HepG2 (cell line): ENCODE measurements around the gene DTNB. TPM values are rescaled to one million over a fixed set of nuclear protein-coding genes. Genes with fewer than 3 reads are reported as not detected.

Experiments used
- ATAC-seq: fragments of 200-7000 bp; cut with Tn5 transposase; 3 replicates; pipeline ENCODE4 v1.9.1; 2020; ENCODE audit warnings: mild to moderate bottlenecking, moderate library complexity
- BruUV-seq: library from RNA; stranded (reverse); fragments of 400-500 nt; replicated peaks from 2 replicates; lab custom pipeline; 2021; lab: Mats Ljungman, UMichigan
- CTCF ChIA-PET: fragments of 300-600 bp; formaldehyde crosslinking; extraction: SDS; loops from one replicate; lab custom pipeline; 2021; ENCODE audit warnings: low total read pairs, inconsistent platforms, low intra/inter-chr PET ratio; lab: Yijun Ruan, JAX
- POLR2A ChIA-PET: fragments of 350-600 bp; sonication (Branson Sonifier 250); formaldehyde crosslinking; loops from one replicate; lab custom pipeline; 2020; ENCODE audit warnings: antibody characterized with exemption, inconsistent platforms; lab: Yijun Ruan, JAX
- DNase-seq: peaks from one replicate; pipeline ENCODE4 v3.0.0-alpha.2; 2015; ENCODE audit warnings: low spot score
- FAIRE-seq: peaks from 3 replicates; lab custom pipeline; 2011; peaks lifted over from hg19 to GRCh38; lab: Jason Lieb, UNC
- H2AFZ ChIP-seq: one replicate; pipeline ENCODE4 v1.6.1; 2011; ENCODE audit warnings: low read length, inconsistent platforms
- H3K27ac ChIP-seq: fragments of 300-600 bp; 3 replicates; pipeline ENCODE4 v1.8.0; 2011; ENCODE audit warnings: mixed run types, mild to moderate bottlenecking, mixed read lengths, low read length, inconsistent platforms; ENCODE audit not compliant: insufficient read depth; ENCODE audit errors: extremely low read length
- H3K27me3 ChIP-seq, 2 experiments: fragments of 200-600 bp in 1 of 2; 2 replicates in 1 of 2; 3 replicates in 1 of 2; pipeline versions ENCODE4 v1.6.0 to v1.8.0; 2011; ENCODE audit warnings: low read length in 2 of 2, mild to moderate bottlenecking in 2 of 2, moderate library complexity in 2 of 2, inconsistent platforms in 1 of 2; ENCODE audit not compliant: insufficient read depth in 2 of 2, control insufficient read depth in 1 of 2
- H3K36me3 ChIP-seq, 2 experiments: fragments of 200-600 bp in 1 of 2; replicated peaks in 1 of 2; 2 replicates in 1 of 2; 3 replicates in 1 of 2; pipeline versions ENCODE4 v1.5.1 to v1.8.0; 2011; ENCODE audit warnings: low read length in 2 of 2, inconsistent platforms in 1 of 2; ENCODE audit not compliant: insufficient read depth in 2 of 2, control insufficient read depth in 1 of 2
- H3K4me1 ChIP-seq: 2 replicates; pipeline ENCODE4 v1.5.1; 2012; ENCODE audit warnings: low read length, inconsistent platforms; ENCODE audit not compliant: insufficient read depth
- H3K4me2 ChIP-seq: 2 replicates; pipeline ENCODE4 v1.6.0; 2011; ENCODE audit warnings: low read depth, low read length, inconsistent platforms
- H3K4me3 ChIP-seq, 3 experiments: fragments of 200-600 bp in 1 of 3; sonication (generic), shearing (Covaris generic) in 1 of 3; replicated peaks in 1 of 3; 2 replicates each; pipeline ENCODE4 v1.5.1; 2011 to 2016; ENCODE audit warnings: low read length in 3 of 3, inconsistent platforms in 2 of 3, low read depth in 2 of 3, mild to moderate bottlenecking in 2 of 3, control low read depth in 1 of 3, mixed read lengths in 1 of 3; ENCODE audit not compliant: insufficient read depth in 1 of 3
- H3K79me2 ChIP-seq: one replicate; pipeline ENCODE4 v1.6.1; 2011; ENCODE audit warnings: low read length, inconsistent platforms; ENCODE audit not compliant: insufficient read depth
- H3K9ac ChIP-seq: 2 replicates; pipeline ENCODE4 v1.6.0; 2011; ENCODE audit warnings: mild to moderate bottlenecking, low read depth, low read length, inconsistent platforms; ENCODE audit not compliant: insufficient read depth
- H3K9me3 ChIP-seq: 2 replicates; pipeline ENCODE4 v1.5.1; 2012; ENCODE audit warnings: mild to moderate bottlenecking, low read length
- H4K20me1 ChIP-seq: 2 replicates; pipeline ENCODE4 v1.6.0; 2011; ENCODE audit warnings: inconsistent platforms, mild to moderate bottlenecking, low read length, moderate library complexity; ENCODE audit not compliant: insufficient read depth
- BRD4 ChIP-seq: sonication (generic); formaldehyde crosslinking; IDR thresholded peaks from 2 replicates; pipeline ENCODE4 v1.4.0; 2020; ENCODE audit warnings: missing genetic modification reagents
- CSRNP2 ChIP-seq: sonication (generic); formaldehyde crosslinking; conservative IDR thresholded peaks from 2 replicates; pipeline ENCODE4 v1.8.0; 2022; ENCODE audit warnings: low read depth, missing genetic modification reagents
- DPF2 ChIP-seq: sonication (generic); formaldehyde crosslinking; IDR thresholded peaks from 2 replicates; pipeline ENCODE4 v1.4.0; 2020; ENCODE audit warnings: mild to moderate bottlenecking, low read depth, missing genetic modification reagents, borderline replicate concordance
- EZH2 ChIP-seq: conservative IDR thresholded peaks from 2 replicates; pipeline ENCODE4 v1.6.1; 2012; ENCODE audit warnings: mild to moderate bottlenecking, low read depth, low read length, moderate library complexity
- JUN ChIP-seq: sonication (generic); formaldehyde crosslinking; IDR thresholded peaks from 2 replicates; pipeline ENCODE4 v1.4.0; 2020; ENCODE audit warnings: mild to moderate bottlenecking, missing genetic modification reagents
- NCOA1 ChIP-seq: sonication (generic); formaldehyde crosslinking; IDR thresholded peaks from 2 replicates; pipeline ENCODE4 v1.9.0; 2021; ENCODE audit warnings: missing genetic modification reagents
- POLR2G ChIP-seq: fragments of 200-400 bp; formaldehyde crosslinking; IDR thresholded peaks from 2 replicates; pipeline ENCODE4 v1.6.1; 2018; ENCODE audit warnings: mild to moderate bottlenecking, low read depth, low read length, moderate library complexity
- PRPF4 ChIP-seq: fragments of 200-400 bp; formaldehyde crosslinking; IDR thresholded peaks from 2 replicates; pipeline ENCODE4 v1.6.1; 2016; ENCODE audit warnings: low read length, low read depth; ENCODE audit not compliant: poor library complexity, severe bottlenecking
- SIN3A ChIP-seq: IDR thresholded peaks from 2 replicates; pipeline ENCODE4 v1.6.1; 2011; ENCODE audit warnings: low read depth, mild to moderate bottlenecking, control low read depth, low read length, borderline replicate concordance
- ZBTB14 ChIP-seq: sonication (generic); formaldehyde crosslinking; IDR thresholded peaks from 2 replicates; pipeline ENCODE4 v1.4.0; 2020; ENCODE audit warnings: missing genetic modification reagents
- ZNF674 ChIP-seq: sonication (generic); formaldehyde crosslinking; IDR thresholded peaks from 2 replicates; pipeline ENCODE4 v1.5.0; 2020; ENCODE audit warnings: low read depth, mild to moderate bottlenecking, missing genetic modification reagents
- ZNF749 ChIP-seq: sonication (generic); formaldehyde crosslinking; IDR thresholded peaks from 2 replicates; pipeline ENCODE4 v1.8.0; 2022; ENCODE audit warnings: mild to moderate bottlenecking, missing genetic modification reagents, moderate library complexity, borderline replicate concordance
- ZNF841 ChIP-seq: sonication (generic); formaldehyde crosslinking; IDR thresholded peaks from 2 replicates; pipeline ENCODE4 v1.8.1; 2023; ENCODE audit warnings: missing genetic modification reagents, borderline replicate concordance
- WGBS: methylation state at CpG from one replicate; pipeline ENCODE4 v1.1.6; 2017; ENCODE audit warnings: low lambda C conversion rate; 5-methylcytosine and 5-hydroxymethylcytosine counted together
- in situ Hi-C: cut with HindIII; loops from 2 replicates; pipeline ENCODE4 v1.10.0; 2017; ENCODE audit warnings: low pct_unique_long_range_greater_than_20kb; ENCODE audit not compliant: extremely low pct_ligation_motif_present
- intact Hi-C: fragments of 100-400 bp; cut with micrococcal nuclease; formaldehyde crosslinking; loops from one replicate; pipeline ENCODE4 v1.10.0; 2022; ENCODE audit not compliant: unreplicated experiment
- polyA plus RNA-seq, 8 experiments: library from polyadenylated mRNA; depleted of rRNA in 3 of 8; stranded (reverse) in 7 of 8; unstranded in 1 of 8; fragments of >200 nt; fragmentation: Illumina TruSeq in 4 of 8; extraction: Trizol in 4 of 8; gene quantifications; 2 replicates each; pipeline versions ENCODE4 v1.2.1 to v1.2.3, GENCODE V29; 2011 to 2016; ENCODE audit warnings: low read depth in 4 of 8, missing spikeins in 1 of 8, mixed read lengths in 1 of 8; ENCODE audit not compliant: insufficient read depth in 1 of 8
- total RNA-seq, 5 experiments: library from RNA; depleted of rRNA; stranded (reverse); fragments of >200 nt; fragmentation: Illumina TruSeq; extraction: Trizol; gene quantifications; 2 replicates each; pipeline ENCODE4 v1.2.3, GENCODE V29; 2016; ENCODE audit warnings: low read depth in 1 of 5
- TF ChIP-seq, protein P1 (sequence below): IDR thresholded peaks from 2 replicates; pipeline ENCODE4 v1.6.1; 2016; ENCODE audit warnings: low read depth, control low read depth
- TF ChIP-seq, protein P2 (sequence below): sonication (generic); formaldehyde crosslinking; IDR thresholded peaks from 2 replicates; pipeline ENCODE4 v1.4.0; 2020; ENCODE audit warnings: mild to moderate bottlenecking, missing genetic modification reagents
- TF ChIP-seq, protein P3 (sequence below): fragments of 450-650 bp; IDR thresholded peaks from 2 replicates; pipeline ENCODE4 v1.6.1; 2017; ENCODE audit warnings: mild to moderate bottlenecking

The DTNB gene
- total and polyA plus RNA-seq, 2 of the 13 experiments (the other 11 are each of a cell fraction or from before 2014, with no cell fraction given), result 14.4 to 23.9 TPM

GRCh38 chr2:25499157-25499556 lies 174.2 kb downstream of the DTNB start:
- POLR2A ChIA-PET, result no interaction called here
- no peak for FAIRE-seq

More at GRCh38 chr2:25499157-25499556, 174.2 kb downstream of the DTNB start:
- Histone ChIP-seq H3K4me3 (no peak overlapping the region), H3K4me2 (no peak overlapping the region), H3K36me3 (no peaks in the 10 kb centered on the region), H4K20me1 (no peaks in the 10 kb centered on the region), H2AFZ (no peak overlapping the region), H3K79me2 (no peaks in the 10 kb centered on the region), H3K27me3 (no peaks in the 10 kb centered on the region), H3K9ac (no peak overlapping the region), H3K27ac (no peak overlapping the region), H3K9me3 (no peaks in the 10 kb centered on the region), H3K4me1 (no peaks in the 10 kb centered on the region)
- WGBS, result 89% methylated on average over 3 of the region's 3 CpGs
- DNase-seq (no peak), ATAC-seq (no peak)
- in situ Hi-C loops (no loop called here), intact Hi-C loops (no loop called here)
- CTCF ChIA-PET, result no interaction called here
- TF ChIP-seq ZNF749 (no peak), DPF2 (no peak), POLR2G (no peak), NCOA1 (CRISPR knock-in tag) (no peak), ZNF674 (CRISPR knock-in tag) (no peak), CSRNP2 (no peak), BRD4 (CRISPR knock-in tag) (no peak), EZH2 (no peak), JUN (CRISPR knock-in tag) (no peak), PRPF4 (no peak), ZBTB14 (CRISPR knock-in tag) (no peak), SIN3A (no peak), ZNF841 (CRISPR knock-in tag) (no peak)
- TF ChIP-seq, protein P1, sequence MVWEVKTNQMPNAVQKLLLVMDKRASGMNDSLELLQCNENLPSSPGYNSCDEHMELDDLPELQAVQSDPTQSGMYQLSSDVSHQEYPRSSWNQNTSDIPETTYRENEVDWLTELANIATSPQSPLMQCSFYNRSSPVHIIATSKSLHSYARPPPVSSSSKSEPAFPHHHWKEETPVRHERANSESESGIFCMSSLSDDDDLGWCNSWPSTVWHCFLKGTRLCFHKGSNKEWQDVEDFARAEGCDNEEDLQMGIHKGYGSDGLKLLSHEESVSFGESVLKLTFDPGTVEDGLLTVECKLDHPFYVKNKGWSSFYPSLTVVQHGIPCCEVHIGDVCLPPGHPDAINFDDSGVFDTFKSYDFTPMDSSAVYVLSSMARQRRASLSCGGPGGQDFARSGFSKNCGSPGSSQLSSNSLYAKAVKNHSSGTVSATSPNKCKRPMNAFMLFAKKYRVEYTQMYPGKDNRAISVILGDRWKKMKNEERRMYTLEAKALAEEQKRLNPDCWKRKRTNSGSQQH, result no peak
- TF ChIP-seq, protein P2, sequence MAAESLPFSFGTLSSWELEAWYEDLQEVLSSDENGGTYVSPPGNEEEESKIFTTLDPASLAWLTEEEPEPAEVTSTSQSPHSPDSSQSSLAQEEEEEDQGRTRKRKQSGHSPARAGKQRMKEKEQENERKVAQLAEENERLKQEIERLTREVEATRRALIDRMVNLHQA (CRISPR knock-in tag), result no peak
- TF ChIP-seq, protein P3, sequence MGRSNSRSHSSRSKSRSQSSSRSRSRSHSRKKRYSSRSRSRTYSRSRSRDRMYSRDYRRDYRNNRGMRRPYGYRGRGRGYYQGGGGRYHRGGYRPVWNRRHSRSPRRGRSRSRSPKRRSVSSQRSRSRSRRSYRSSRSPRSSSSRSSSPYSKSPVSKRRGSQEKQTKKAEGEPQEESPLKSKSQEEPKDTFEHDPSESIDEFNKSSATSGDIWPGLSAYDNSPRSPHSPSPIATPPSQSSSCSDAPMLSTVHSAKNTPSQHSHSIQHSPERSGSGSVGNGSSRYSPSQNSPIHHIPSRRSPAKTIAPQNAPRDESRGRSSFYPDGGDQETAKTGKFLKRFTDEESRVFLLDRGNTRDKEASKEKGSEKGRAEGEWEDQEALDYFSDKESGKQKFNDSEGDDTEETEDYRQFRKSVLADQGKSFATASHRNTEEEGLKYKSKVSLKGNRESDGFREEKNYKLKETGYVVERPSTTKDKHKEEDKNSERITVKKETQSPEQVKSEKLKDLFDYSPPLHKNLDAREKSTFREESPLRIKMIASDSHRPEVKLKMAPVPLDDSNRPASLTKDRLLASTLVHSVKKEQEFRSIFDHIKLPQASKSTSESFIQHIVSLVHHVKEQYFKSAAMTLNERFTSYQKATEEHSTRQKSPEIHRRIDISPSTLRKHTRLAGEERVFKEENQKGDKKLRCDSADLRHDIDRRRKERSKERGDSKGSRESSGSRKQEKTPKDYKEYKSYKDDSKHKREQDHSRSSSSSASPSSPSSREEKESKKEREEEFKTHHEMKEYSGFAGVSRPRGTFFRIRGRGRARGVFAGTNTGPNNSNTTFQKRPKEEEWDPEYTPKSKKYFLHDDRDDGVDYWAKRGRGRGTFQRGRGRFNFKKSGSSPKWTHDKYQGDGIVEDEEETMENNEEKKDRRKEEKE, result no peak
- no TSS peak for BruUV-seq
